ENCODE measurements around the gene LRRC75B. TPM values are rescaled to one million over a fixed set of nuclear protein-coding genes. Genes with fewer than 3 reads are reported as not detected.
"Not testable (repeated sequence)": the region's sequence is repeated elsewhere in the genome, so short reads cannot be mapped to it uniquely, and the experiment has no call there.

Gene LRRC75B
- total RNA-seq, 1 donor from 2014 or later = 5.6 TPM

GRCh38 chr22:24629069-24629468 lies 36.2 kb upstream of the LRRC75B start:
- H3K27me3 ChIP-seq (ENCODE audit: low read depth); H3K9me3 ChIP-seq (replicated peaks); H3K4me1 ChIP-seq; intact Hi-C loops (cut with micrococcal nuclease); H3K36me3 ChIP-seq; DNase-seq; H3K4me3 ChIP-seq; H3K27ac ChIP-seq (replicated peaks): not testable (repeated sequence)
- peak; percentile 49 for TF ChIP-seq CTCF (IDR thresholded peaks at IDR 0.05; ENCODE audit: borderline replicate concordance)

DNA sequence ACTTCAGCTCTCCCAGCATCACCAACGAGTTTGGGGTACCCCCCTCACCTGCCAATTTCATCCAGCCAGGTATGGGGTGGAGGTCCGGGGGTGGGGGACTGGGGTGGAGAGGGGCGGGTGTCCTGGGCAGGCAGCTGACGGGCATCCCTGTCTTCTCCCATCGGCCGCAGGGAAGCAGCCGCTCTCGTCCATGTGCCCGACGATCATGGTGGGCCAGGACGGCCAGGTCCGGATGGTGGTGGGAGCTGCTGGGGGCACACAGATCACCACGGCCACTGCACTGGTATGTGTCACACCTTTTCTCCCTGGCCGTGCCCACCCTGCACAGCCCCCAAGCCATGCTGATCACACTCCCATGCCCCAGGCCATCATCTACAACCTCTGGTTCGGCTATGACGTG lies 35.0 kb upstream of the LRRC75B start:
- intact Hi-C loops (cut with micrococcal nuclease); DNase-seq; H3K27me3 ChIP-seq (ENCODE audit: low read depth); H3K4me1 ChIP-seq; H3K27ac ChIP-seq (replicated peaks); H3K36me3 ChIP-seq; H3K4me3 ChIP-seq; H3K9me3 ChIP-seq (replicated peaks): not testable (repeated sequence)

- H3K4me1 ChIP-seq; H3K36me3 ChIP-seq; H3K9me3 ChIP-seq (replicated peaks); H3K27ac ChIP-seq (replicated peaks); H3K27me3 ChIP-seq (ENCODE audit: low read depth); DNase-seq; intact Hi-C loops (cut with micrococcal nuclease); H3K4me3 ChIP-seq: not testable (repeated sequence)
Measured at GRCh38 chr22:24622596-24622995, 29.7 kb upstream of the LRRC75B start.

DNA sequence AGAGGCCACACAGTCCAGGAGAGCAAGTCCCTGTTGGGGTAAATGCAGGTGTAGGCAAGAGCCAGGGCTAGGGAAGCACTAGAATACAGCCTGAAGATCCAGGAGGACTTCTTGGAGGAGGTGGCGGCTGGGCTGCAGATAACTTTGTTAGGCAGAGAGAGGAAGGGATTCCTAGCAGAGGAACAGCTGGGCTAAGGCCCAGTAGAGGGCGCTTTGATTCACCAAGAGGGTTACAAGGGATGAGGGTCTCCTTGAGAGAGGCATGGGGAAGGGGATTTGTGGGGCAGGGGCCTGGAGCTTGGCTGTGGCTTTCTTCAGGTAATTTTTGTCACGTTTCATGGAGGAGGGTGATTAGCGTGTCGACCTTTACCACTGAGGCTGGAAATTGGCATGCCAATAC lies 28.4 kb upstream of the LRRC75B start:
- H3K4me3 ChIP-seq; H3K36me3 ChIP-seq; intact Hi-C loops (cut with micrococcal nuclease); H3K27ac ChIP-seq (replicated peaks); H3K27me3 ChIP-seq (ENCODE audit: low read depth); H3K9me3 ChIP-seq (replicated peaks); H3K4me1 ChIP-seq; DNase-seq: not testable (repeated sequence)

- H3K4me3 ChIP-seq = not testable (repeated sequence)
Measured at GRCh38 chr22:24614794-24615193, 21.9 kb upstream of the LRRC75B start.

GRCh38 chr22:24609888-24610287 lies 17.0 kb upstream of the LRRC75B start:
- H3K36me3 ChIP-seq; intact Hi-C loops (cut with micrococcal nuclease); H3K27ac ChIP-seq (replicated peaks); H3K9me3 ChIP-seq (replicated peaks); H3K4me1 ChIP-seq; DNase-seq; H3K27me3 ChIP-seq (ENCODE audit: low read depth); H3K4me3 ChIP-seq: not testable (repeated sequence)

More at GRCh38 chr22:24614794-24615193, 21.9 kb upstream of the LRRC75B start:
- H3K36me3 ChIP-seq; H3K27me3 ChIP-seq (ENCODE audit: low read depth); H3K27ac ChIP-seq (replicated peaks); intact Hi-C loops (cut with micrococcal nuclease); H3K9me3 ChIP-seq (replicated peaks); DNase-seq; H3K4me1 ChIP-seq: not testable (repeated sequence)

DNA sequence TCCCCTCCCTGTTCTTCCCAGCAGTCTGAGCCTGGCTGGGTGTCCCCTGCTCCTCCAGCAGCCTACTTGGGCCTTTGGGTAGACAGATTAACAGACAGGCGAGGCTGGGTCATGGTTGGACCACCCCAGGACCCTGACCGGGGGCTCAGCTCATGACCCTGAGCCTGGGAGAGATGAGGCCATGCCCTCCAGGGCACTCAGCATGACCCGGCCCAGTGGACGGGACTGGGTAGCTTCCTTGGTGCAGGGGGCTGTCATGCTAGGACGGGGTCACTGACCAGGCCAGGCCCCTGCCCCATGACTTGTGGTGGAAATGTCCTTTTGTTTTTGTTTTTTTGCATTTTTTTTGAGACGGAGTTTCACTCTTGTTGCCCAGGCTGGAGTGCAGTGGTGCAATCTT lies 15.5 kb upstream of the LRRC75B start:
- H3K27me3 ChIP-seq (ENCODE audit: low read depth); H3K36me3 ChIP-seq; H3K27ac ChIP-seq (replicated peaks); H3K9me3 ChIP-seq (replicated peaks); DNase-seq; H3K4me3 ChIP-seq; intact Hi-C loops (cut with micrococcal nuclease); H3K4me1 ChIP-seq: not testable (repeated sequence)

DNA sequence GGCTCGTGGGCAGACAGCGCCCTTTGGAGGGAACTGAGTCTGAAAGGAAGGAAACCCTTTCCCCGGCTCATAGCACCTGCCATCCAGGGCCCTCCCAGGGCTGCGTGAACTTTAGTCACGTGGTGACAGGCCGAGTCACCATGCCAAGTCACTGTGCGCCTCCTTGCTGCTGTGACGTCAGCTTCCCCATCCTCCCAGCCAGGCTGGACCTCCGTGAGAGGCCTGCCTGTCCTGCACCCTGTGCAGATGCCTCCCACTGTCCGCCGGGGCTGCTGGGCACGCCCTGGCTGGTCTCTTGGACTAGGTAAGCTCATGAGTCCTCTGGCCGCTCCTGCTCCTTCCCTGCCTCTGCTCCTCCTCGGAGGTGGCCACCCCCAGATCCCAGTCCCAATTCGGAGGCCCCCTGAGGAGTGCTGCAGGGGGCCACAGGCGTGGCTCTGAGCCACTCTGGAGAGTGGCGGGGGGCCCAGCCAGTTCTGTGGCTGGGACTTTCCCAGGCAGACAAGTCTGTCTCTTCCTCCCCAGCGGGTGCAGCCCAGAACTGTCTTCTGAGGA lies 14.6 kb upstream of the LRRC75B start:
- H3K27me3 ChIP-seq (ENCODE audit: low read depth); H3K27ac ChIP-seq (replicated peaks); H3K36me3 ChIP-seq; DNase-seq; intact Hi-C loops (cut with micrococcal nuclease); H3K4me3 ChIP-seq; H3K9me3 ChIP-seq (replicated peaks): not testable (repeated sequence)
- peaks cover 13% of the 10 kb centered on the region for H3K4me1 ChIP-seq

- intact Hi-C loops (cut with micrococcal nuclease); DNase-seq; H3K27me3 ChIP-seq (ENCODE audit: low read depth); H3K36me3 ChIP-seq; H3K4me3 ChIP-seq; H3K27ac ChIP-seq (replicated peaks); H3K9me3 ChIP-seq (replicated peaks): not testable (repeated sequence)
- peaks cover 21% of the 10 kb centered on the region for H3K4me1 ChIP-seq
Measured at GRCh38 chr22:24606340-24606739, 13.5 kb upstream of the LRRC75B start.

GRCh38 chr22:24603770-24604629 lies 11.1 kb upstream of the LRRC75B start:
- peak overlapping the region; percentile 1 for H3K4me3 ChIP-seq

DNA sequence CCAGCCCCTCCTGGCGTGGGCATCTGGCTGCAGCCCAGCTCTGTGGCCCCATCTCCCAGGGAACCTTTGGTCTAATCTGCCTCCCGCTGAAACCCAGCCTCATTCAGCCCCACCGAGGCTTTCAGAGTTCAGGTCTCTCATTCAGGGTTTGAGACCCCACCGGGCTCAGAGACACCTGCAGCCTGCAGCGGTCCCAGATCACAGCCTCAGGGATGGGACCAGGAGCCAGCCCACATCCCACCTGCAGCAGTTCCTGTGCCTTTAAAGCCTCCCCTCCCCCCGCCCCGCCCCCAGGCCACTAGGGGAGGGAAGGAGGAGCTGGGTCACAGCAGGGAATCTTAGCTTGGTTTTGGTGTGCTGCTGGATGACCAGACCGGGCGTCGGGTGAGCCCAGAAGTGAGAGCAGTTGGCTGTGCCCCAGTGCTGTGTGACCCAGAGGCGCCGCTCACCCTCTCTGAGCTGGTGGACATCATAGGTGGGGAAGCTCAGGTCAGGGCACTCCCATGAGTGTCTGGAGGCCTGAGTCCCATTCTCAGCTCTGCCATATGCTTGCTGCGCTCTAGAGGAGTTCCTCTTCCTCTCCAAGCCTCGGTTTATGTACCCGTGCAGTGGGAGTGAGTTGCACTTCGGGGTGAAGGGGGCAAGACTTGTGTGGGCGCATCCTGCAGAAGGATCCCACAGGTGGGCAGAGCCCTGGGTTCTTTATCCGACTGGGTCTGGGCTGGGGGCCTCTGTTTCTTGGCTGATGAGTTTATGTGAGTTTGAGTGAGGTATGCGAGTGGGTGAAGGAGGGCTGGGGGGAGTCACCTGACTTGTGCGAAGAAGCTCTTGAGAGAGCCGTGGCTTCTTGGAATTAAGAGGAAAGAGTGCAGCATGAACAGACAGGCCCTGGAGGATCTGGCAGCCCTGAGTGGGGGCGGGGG lies 10.2 kb upstream of the LRRC75B start, which contains the start of gene GGT1:
GGT1 (plus strand) TSS at position 347 of the 923 bp plus-strand sequence. CDS start 7,889 bp downstream, outside the sequence.
- intact Hi-C loops (cut with micrococcal nuclease); DNase-seq; H3K9me3 ChIP-seq (replicated peaks); H3K27ac ChIP-seq (replicated peaks); H3K36me3 ChIP-seq; H3K27me3 ChIP-seq (ENCODE audit: low read depth): not testable (repeated sequence)
- Histone ChIP-seq H3K4me3 (peak within 1 kb of the TSS; percentile 1), H3K4me1 (peaks cover 25% of the 10 kb centered on the region)

More at GRCh38 chr22:24603770-24604629, 11.1 kb upstream of the LRRC75B start:
- DNase-seq; H3K27me3 ChIP-seq (ENCODE audit: low read depth); H3K9me3 ChIP-seq (replicated peaks); intact Hi-C loops (cut with micrococcal nuclease); H3K36me3 ChIP-seq; H3K27ac ChIP-seq (replicated peaks): not testable (repeated sequence)
- H3K4me1 ChIP-seq = peaks cover 25% of the 10 kb centered on the region

GRCh38 chr22:24602105-24602749 lies 9.4 kb upstream of the LRRC75B start:
- DNase-seq; H3K27me3 ChIP-seq (ENCODE audit: low read depth); H3K9me3 ChIP-seq (replicated peaks); intact Hi-C loops (cut with micrococcal nuclease); H3K36me3 ChIP-seq; H3K4me3 ChIP-seq; H3K27ac ChIP-seq (replicated peaks): not testable (repeated sequence)
- peaks cover 25% of the 10 kb centered on the region for H3K4me1 ChIP-seq
